ENCODE measurements around the gene COPS7A. TPM values are rescaled to one million over a fixed set of nuclear protein-coding genes. Genes with fewer than 3 reads are reported as not detected.

COPS7A gene
- 95.1 and 98.9 TPM in 2 replicates for total RNA-seq

GRCh38 chr12:6723607-6724408 lies at the start of gene COPS7A:
COPS7A (plus strand) TSS chr12:6724046; CDS start chr12:6724657, 611 bp downstream.

GRCh38 chr12:6688999-6689882 lies 34.6 kb upstream of the COPS7A start, which contains the start of gene ZNF384:
ZNF384 (minus strand) TSS chr12:6689375; CDS start chr12:6679520, 9,855 bp downstream.

GRCh38 chr12:6700646-6701051 lies 23.2 kb upstream of the COPS7A start, which contains the start of gene PIANP:
PIANP (minus strand) TSS chr12:6700815; CDS start chr12:6698061, 2,754 bp downstream.

GRCh38 chr12:6752921-6753771 lies 29.3 kb downstream of the COPS7A start, which contains the start of gene MLF2:
MLF2 (minus strand) TSS chr12:6753141; CDS start chr12:6752334, 807 bp downstream.

GRCh38 chr12:6765634-6766581 lies 42.1 kb downstream of the COPS7A start, which contains the start of gene PTMS:
PTMS (plus strand) TSS chr12:6766363; CDS start chr12:6766706, 343 bp downstream.

GRCh38 chr12:6772331-6772695 lies 48.5 kb downstream of the COPS7A start, which contains the start of gene LAG3:
LAG3 (plus strand) TSS chr12:6772520; CDS start chr12:6772853, 333 bp downstream.

Other genes starting within 250 kb of the COPS7A start
- gene MRPL51, start 230.8 kb upstream of the COPS7A start, total RNA-seq = 138 and 139 TPM in 2 replicates
- 141 and 150 TPM in 2 replicates for gene NCAPD2, start 229.9 kb upstream of the COPS7A start, total RNA-seq
- 7,240 and 8,467 TPM in 2 replicates for gene GAPDH, start 189.5 kb upstream of the COPS7A start, total RNA-seq
- 11.0 and 11.8 TPM in 2 replicates for gene IFFO1, start 168.0 kb upstream of the COPS7A start, total RNA-seq
- 24.4 and 25.9 TPM in 2 replicates for gene NOP2, start 155.8 kb upstream of the COPS7A start, total RNA-seq
- gene CHD4, start 116.7 kb upstream of the COPS7A start, total RNA-seq = 173 and 195 TPM in 2 replicates
- 0.17 TPM in 1 of 2 replicates, not detected in the other for gene LPAR5, start 88.1 kb upstream of the COPS7A start, total RNA-seq
- gene ACRBP, start 76.6 kb upstream of the COPS7A start, total RNA-seq = 0.89 and 1.0 TPM in 2 replicates
- gene ING4, start 60.9 kb upstream of the COPS7A start, total RNA-seq = 28.7 TPM in 2 replicates
- 21.4 and 24.5 TPM in 2 replicates for gene ZNF384, start 34.7 kb upstream of the COPS7A start, total RNA-seq
- gene PIANP, start 23.2 kb upstream of the COPS7A start, total RNA-seq = 0.17 and 0.74 TPM in 2 replicates
- gene MLF2, start 29.1 kb downstream of the COPS7A start, total RNA-seq = 235 and 236 TPM in 2 replicates
- gene PTMS, start 42.3 kb downstream of the COPS7A start, total RNA-seq = 146 and 275 TPM in 2 replicates
- 0.17 and 0.74 TPM in 2 replicates for gene LAG3, start 48.5 kb downstream of the COPS7A start, total RNA-seq
- gene CD4, start 65.5 kb downstream of the COPS7A start, total RNA-seq = 3.3 and 5.2 TPM in 2 replicates
- gene GPR162, start 97.8 kb downstream of the COPS7A start, total RNA-seq = 2.0 and 2.7 TPM in 2 replicates
- 48.6 and 54.1 TPM in 2 replicates for gene P3H3, start 104.4 kb downstream of the COPS7A start, total RNA-seq
- 1.3 and 2.2 TPM in 2 replicates for gene GNB3, start 116.9 kb downstream of the COPS7A start, total RNA-seq
- gene CDCA3, start 127.2 kb downstream of the COPS7A start, total RNA-seq = 103 and 118 TPM in 2 replicates
- gene USP5, start 128.1 kb downstream of the COPS7A start, total RNA-seq = 80.7 and 84.2 TPM in 2 replicates
- 1,045 and 1,081 TPM in 2 replicates for gene TPI1, start 143.5 kb downstream of the COPS7A start, total RNA-seq
- gene SPSB2, start 149.3 kb downstream of the COPS7A start, total RNA-seq = 12.6 and 15.6 TPM in 2 replicates
- 8.8 and 10.8 TPM in 2 replicates for gene LRRC23, start 180.8 kb downstream of the COPS7A start, total RNA-seq
- 9.6 and 10.4 TPM in 2 replicates for gene ENO2, start 190.5 kb downstream of the COPS7A start, total RNA-seq
- 12.1 and 14.6 TPM in 2 replicates for gene ATN1, start 203.9 kb downstream of the COPS7A start, total RNA-seq
- gene RNU7-1, start 219.8 kb downstream of the COPS7A start, total RNA-seq = not detected in 2 replicates
- gene C12orf57, start 220.0 kb downstream of the COPS7A start, total RNA-seq = 267 and 309 TPM in 2 replicates
- gene PTPN6, start 227.3 kb downstream of the COPS7A start, total RNA-seq = 4.9 and 5.4 TPM in 2 replicates
- 372 and 405 TPM in 2 replicates for gene PHB2, start 246.6 kb downstream of the COPS7A start, total RNA-seq
- 48.4 and 58.4 TPM in 2 replicates for gene EMG1, start 246.9 kb downstream of the COPS7A start, total RNA-seq

Data from bronchus fibroblast of lung (primary cell).